ENCODE measurements around the gene KLHL36.

DNA sequence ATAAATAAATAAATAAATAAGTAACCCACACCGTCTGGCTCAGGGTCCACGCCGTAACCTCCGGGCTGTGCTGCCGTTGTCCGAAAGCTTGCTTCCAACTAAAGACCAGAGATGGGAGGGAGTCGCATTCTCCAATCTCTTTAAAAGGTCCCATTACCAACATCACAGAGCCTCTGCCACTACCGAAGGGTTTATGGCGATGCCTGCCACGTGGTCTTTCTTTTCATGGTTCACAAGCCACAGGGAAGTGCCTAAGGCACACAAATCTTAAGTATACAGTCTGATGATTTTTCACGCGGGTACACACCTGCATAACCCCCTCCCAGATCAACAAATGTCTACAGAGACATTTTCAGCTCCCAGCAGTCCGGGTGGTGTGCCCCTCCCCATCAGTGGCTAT lies 31.8 kb upstream of the KLHL36 start:
- no peak for TF ChIP-seq EZH2phosphoT487 (IDR thresholded peaks at IDR 0.05; ENCODE audit: borderline replicate concordance, low read depth)
- TF ChIP-seq, protein P1, sequence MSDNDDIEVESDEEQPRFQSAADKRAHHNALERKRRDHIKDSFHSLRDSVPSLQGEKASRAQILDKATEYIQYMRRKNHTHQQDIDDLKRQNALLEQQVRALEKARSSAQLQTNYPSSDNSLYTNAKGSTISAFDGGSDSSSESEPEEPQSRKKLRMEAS (IDR thresholded peaks at IDR 0.05; ENCODE audit: low read depth), result peak; percentile 79
- TF ChIP-seq, protein P2, sequence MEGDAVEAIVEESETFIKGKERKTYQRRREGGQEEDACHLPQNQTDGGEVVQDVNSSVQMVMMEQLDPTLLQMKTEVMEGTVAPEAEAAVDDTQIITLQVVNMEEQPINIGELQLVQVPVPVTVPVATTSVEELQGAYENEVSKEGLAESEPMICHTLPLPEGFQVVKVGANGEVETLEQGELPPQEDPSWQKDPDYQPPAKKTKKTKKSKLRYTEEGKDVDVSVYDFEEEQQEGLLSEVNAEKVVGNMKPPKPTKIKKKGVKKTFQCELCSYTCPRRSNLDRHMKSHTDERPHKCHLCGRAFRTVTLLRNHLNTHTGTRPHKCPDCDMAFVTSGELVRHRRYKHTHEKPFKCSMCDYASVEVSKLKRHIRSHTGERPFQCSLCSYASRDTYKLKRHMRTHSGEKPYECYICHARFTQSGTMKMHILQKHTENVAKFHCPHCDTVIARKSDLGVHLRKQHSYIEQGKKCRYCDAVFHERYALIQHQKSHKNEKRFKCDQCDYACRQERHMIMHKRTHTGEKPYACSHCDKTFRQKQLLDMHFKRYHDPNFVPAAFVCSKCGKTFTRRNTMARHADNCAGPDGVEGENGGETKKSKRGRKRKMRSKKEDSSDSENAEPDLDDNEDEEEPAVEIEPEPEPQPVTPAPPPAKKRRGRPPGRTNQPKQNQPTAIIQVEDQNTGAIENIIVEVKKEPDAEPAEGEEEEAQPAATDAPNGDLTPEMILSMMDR (IDR thresholded peaks at IDR 0.05), result no peak

Measured in SK-N-SH (cell line).